ENCODE measurements around the gene OVOL3.
"Not testable (repeated sequence)": the region's sequence is repeated elsewhere in the genome, so short reads cannot be mapped to it uniquely, and the experiment has no call there.

Gene OVOL3

DNA sequence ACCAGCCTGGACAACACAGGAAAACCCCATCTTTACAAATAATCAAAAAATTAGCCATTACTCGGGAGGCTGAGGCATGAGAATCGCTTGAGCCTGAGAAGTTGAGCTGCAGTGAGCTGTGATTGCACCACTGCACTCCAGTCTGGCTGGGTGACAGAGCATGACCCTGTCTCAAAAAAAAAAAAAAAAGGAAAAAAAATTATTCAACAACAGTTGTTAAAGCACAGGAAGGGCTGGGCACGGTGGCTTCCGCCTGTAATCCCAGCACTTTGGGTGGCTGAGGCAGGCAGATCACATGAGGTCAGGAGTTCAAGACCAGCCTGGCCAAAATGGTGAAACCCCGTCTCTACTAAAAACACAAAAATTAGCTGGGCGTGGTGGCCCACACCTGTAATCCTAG, 20.3 kb downstream of the OVOL3 start:
- not testable (repeated sequence) for DNase-seq (ENCODE audit: low read depth in 2 of 2)

DNA sequence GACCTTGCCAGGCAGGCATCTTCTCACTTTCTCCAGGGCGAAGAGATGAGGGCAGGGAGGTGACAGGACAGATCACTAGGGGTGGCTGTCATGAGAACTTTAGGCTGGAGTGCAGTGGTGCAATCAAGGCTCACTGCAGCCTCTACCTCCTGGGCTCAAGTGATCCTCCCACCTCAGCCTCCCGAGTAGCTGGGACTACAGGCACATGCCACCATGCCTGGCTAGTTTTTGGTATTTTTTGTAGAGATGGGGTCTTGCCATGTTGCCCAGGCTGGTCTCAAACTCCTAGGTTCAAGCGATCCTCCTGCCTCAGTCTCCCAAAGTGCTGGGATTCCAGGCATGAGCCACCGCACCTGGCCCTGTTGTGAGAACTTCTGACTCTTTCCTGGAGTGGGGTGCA, 23.9 kb downstream of the OVOL3 start:
- DNase-seq (ENCODE audit: low read depth in 2 of 2): not testable (repeated sequence)

DNA sequence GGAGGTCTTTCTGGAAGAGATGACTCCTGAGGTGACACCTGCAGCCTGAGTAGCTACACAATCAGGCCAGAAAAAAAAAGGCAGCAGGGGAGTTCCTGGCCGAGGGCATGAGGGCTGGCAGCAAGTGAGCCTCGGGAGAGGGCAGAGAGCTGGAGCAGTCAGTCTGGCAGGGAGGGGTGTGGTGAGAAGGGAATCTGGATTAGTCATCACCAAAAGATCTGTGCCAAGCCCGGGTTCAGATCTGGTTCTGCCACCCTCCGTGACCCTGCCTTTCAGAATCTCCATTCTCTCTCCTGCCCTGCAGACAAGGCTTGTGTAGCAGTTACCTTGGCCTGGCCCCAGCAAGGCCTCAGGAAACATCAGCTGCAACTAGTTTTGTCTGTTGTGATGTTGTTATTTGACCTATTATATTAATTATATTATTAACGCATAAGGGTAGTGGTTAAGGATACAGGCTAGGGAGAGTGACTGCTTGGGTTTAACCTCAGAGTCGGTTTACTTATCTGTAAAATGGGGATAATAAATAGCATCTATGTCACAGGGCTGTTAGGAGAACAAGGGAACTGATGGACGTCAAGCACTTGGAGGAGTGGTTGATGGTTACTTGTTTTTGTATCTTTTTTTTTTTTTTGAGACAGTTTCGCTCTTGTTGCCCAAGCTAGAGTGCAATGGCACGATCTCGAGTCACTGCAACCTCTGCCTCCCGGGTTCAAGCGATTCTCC, 26.2 kb downstream of the OVOL3 start:
- DNase-seq (ENCODE audit: low read depth in 2 of 2): no peak

DNA sequence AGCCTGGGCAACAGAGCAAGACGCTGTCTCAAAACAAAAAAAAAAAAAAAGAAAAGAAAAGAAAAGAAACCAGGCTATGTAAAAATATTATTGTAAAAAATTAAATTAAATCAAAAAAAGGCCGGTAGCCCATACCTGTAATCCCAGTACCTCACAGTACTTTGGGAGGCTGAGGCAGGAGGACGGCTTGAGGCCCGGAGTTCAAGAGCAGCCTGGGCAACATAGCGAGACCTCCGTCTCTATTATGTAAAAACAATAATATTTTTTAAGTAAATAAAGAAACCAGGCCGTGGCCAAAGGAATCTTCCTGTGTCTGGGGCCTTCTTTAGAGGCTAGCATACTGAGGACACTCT, 28.2 kb downstream of the OVOL3 start:
- DNase-seq (ENCODE audit: low read depth in 2 of 2): no peak

DNA sequence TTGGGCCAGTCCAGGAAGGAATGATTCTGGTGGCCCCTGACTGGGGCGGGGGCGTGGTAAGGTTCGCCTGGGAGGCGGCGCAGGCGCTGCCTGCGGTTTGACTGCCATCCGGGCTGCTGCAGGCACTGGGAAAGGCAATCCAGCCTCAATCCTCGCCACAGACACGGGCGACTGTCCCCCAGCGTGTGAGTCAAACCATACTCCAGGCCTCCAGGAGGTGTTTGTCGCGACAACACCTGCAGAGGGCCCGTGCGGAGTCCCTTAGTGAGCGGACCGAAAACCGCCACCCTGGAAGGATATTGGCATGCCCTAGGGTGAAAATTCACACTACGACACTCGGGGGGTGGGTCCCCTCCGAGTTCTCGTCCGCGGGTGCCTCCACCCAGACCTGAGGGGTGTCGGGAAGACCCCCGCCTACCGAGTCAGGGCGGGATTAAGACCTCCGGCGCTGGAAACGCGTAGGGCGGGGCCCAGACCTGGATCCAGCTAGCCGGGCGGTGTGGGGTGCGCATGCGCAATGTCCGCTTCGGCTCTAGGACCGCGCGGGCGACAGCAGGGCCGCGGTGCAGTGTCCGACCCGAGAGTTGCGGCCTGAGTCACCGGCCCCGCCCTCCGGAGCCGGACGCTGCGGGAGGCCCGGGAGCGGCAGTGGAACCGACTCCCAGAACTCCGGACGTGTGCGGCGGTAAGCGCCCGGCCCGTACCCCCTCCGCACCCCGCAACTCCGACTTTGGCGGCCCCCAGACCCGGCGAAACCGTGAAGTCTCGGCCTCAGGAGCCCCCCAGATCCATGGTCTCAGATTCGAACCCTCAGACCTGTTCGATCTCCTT, 28.7 kb downstream of the OVOL3 start, which contains the start of gene CAPNS1:
CAPNS1 (plus strand) TSS at position 594 of the 831 bp plus-strand sequence. CDS start 946 bp downstream, outside the sequence.
- peak; percentile 82 to 93 for DNase-seq (ENCODE audit: low read depth in 2 of 2)

DNA sequence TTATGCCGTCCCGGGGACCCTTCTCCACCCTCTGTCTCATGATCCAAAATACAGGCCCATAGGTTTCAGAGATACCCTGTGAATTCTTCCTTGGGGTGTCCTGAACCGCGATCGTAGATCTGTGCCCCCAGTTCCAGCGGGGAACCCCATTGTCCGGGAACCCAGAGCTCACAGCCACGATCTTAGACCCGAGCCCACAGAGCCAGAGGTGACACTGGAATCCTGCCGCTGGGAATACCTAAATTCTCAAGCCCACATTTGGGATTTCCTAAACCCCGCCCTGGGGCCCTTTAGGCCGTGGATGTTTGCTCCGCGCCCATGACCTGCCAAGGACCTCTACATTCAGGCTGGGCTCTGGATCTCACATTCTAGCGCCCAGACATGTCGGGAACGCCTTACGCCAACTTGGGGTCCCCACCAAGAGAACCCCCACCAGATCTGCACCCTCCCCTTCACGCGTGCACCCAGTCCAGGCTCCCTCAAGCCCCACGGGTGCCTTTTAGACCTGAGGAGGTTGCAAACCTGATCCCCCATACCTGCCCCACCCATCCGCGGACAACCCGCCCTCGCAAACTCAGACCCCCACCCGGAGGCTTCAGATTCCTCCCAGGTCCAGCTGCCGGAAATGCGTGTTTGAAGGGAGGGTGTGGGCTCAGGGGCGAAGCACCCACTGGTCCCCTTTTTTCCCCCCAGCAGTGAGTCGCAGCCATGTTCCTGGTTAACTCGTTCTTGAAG, 29.5 kb downstream of the OVOL3 start:
- peak in 1 of 2 donors; percentile 14 for DNase-seq (ENCODE audit: low read depth in 2 of 2)

DNA sequence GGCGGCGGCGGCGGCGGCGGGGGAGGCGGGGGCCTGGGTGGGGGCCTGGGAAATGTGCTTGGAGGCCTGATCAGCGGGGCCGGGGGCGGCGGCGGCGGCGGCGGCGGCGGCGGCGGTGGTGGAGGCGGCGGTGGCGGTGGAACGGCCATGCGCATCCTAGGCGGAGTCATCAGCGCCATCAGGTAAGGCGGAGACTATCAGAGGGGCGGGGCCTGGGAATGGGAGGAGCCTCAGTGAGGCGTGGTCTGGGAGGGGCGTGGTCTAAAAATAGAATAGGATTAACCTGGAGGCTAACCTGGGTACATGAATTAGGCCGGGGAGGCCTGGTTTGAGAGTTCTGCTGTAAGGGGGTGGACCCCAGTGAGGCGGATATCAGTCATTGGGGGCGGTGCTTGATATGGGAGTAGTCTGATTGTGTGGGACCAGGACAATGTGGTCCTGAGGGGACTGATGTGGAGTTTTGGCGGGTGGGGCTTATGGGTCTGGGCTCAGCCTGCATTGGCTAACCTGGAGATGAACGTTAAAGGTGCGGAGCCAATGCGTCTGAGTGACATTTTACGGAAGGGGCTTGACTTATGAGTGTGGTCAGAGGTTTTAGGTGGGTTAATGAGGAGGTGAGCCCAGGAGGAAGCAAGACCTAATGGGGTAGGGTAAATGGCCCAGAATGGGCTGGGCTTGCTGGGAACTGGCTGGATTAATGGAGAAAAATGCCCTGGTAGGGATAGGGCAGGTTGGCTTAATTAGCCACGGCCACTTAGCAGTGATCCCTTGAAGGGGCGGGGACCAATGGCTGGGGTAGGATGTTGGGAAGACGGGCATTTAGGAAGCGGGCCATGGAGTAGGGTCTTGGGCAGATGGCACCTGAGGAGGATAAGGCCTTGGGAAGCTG, 30.3 kb downstream of the OVOL3 start:
- DNase-seq (ENCODE audit: low read depth in 2 of 2): peak; percentile 79 to 89

DNA sequence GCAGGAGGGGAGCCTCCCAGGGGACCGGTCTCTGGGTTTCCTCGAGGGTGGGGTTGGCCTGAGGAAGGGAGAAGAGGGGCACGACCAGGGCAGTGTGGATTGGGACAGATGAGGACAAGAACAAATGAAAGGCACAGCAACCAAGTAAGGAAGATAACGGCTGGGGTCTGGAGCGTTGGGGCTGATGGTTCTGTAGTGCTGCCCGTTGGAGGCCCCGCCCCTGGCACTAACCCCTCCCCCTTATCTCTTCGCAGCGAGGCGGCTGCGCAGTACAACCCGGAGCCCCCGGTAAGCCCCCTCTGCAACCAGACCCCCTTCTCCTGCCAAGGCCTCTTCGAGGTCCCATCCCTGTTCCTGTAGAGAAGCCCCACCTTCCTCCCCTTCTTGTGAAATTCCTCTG, 31.1 kb downstream of the OVOL3 start:
- no peak for DNase-seq (ENCODE audit: low read depth in 2 of 2)

DNA sequence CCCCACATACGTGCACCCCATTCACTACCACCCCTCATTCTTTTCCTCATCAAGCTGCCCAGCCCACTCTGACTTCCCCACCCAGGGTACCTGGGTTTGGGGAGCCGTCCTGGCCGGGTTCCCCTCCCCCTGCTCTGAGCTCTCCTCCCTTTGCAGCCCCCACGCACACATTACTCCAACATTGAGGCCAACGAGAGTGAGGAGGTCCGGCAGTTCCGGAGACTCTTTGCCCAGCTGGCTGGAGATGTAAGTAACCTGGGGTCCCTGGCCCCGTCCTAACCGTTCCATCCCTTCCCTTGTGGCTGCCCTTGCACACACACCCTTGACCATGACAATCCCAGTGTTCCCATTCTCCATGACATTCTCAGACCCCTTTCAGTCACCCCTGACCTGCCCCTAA, 31.6 kb downstream of the OVOL3 start:
- no peak for DNase-seq (ENCODE audit: low read depth in 2 of 2)

DNA sequence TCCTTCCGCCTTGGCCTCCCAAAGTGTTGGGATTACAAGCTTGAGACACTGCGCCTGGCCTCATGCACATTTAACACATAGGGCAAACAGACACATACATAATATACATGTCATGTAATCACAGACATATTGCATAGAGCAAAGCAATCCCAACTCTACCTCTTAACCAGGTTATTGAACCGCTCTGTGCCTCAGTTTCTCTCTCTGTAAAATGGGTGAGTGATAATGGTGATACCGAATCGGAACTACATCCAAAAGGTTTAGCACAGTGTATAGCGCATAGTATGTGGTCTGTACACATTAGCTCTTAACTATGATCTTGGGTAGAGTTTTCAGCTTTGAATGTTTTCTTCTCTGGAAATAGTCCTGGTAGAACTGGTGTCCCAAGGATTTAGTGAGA, 33.7 kb downstream of the OVOL3 start:
- DNase-seq (ENCODE audit: low read depth in 2 of 2): no peak

DNA sequence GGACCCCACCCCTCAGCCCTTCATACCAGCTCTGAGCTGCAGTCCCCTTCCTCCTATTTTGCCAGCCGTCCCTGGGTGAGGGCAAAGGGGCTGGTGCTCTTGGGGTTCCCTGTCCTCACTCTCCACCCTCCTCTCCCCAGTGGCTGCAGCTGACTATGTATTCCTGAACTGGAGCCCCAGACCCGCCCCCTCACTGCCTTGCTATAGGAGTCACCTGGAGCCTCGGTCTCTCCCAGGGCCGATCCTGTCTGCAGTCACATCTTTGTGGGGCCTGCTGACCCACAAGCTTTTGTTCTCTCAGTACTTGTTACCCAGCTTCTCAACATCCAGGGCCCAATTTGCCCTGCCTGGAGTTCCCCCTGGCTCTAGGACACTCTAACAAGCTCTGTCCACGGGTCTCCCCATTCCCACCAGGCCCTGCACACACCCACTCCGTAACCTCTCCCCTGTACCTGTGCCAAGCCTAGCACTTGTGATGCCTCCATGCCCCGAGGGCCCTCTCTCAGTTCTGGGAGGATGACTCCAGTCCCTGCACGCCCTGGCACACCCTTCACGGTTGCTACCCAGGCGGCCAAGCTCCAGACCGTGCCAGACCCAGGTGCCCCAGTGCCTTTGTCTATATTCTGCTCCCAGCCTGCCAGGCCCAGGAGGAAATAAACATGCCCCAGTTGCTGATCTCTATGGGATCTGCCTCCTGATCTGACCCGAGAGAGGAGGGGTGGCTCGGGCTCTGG, 38.9 kb downstream of the OVOL3 start:
- no peak for DNase-seq (ENCODE audit: low read depth in 2 of 2)

DNA sequence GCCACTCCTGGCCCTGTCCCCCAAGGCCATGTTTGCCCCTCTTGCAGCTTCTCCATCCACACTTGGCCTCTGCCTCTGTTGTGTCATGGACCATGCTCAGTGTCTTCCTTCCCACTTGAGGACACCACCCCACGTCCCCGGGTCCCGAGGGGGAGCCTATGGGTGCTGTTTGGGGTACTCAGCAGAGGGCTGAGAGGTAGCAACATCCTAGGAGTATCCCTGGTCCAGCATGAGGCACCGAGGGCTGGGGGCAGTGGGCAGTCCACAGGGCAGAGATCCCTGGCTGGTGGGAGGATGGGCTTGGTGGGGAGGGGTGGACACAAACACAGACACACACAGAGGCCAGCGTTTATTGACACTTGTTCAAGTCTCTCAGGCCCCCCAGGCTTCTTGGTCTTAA, 39.6 kb downstream of the OVOL3 start:
- no peak for DNase-seq (ENCODE audit: low read depth in 2 of 2)

DNA sequence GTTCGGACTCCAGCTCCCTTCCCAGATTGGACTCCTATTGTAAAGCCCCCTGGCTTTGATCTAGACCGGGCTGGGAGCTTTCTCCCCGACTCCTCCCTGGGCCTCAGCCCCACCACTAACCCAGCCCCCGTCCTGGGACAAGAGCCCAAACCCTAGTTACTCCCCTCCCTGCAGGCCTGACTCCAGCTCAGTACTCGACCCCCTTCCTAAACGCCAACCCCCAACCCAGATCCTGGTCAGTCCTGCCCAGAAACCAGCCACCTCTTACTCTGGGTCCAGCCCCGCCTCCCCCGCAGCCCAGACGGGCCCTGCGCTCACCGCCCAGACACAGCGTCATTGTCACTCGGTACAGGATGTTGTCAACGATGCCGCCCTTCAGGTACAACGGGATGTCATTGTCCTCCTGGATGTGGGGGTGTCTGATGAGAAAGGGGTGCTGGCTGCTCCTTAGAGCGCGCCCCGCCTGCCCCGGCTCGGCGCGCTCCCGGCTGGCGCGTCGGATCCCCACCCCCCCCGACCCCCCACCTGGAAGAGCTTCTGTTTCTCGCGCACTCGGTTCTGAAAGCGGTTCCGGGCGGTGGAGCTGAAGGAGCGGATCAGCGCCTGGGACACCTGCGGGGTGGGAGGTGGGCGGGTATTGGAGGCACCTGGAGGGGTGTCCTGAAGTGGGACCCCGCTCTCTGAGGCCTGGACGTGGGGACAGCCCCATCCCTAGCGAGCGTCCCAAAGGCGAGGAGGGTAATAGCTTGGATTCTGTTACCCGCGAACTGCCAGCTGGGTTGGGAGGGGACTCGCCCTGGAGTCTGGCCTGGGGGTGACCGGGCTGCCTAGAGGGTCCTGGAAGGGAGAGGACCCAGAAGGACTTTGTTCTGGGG, 40.4 kb downstream of the OVOL3 start:
- DNase-seq (ENCODE audit: low read depth in 2 of 2): no peak

DNA sequence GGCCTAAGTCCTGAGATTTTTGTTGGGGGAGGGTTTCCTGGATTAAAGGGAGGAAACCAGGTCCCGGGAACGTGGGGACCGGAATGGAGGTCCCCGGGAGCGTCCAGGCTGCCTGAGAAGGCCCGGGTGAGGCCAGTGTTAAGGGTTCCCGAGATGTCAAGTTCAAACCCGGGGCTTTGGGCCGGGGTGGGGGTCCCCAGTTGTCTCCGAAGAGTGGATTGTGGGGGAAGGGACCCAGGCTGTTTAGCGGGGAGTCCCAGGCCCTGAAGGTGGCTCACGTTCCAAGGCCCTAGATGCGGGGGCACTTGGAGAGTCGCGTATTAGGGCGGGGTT, 41.0 kb downstream of the OVOL3 start:
- no peak for DNase-seq (ENCODE audit: low read depth in 2 of 2)

DNA sequence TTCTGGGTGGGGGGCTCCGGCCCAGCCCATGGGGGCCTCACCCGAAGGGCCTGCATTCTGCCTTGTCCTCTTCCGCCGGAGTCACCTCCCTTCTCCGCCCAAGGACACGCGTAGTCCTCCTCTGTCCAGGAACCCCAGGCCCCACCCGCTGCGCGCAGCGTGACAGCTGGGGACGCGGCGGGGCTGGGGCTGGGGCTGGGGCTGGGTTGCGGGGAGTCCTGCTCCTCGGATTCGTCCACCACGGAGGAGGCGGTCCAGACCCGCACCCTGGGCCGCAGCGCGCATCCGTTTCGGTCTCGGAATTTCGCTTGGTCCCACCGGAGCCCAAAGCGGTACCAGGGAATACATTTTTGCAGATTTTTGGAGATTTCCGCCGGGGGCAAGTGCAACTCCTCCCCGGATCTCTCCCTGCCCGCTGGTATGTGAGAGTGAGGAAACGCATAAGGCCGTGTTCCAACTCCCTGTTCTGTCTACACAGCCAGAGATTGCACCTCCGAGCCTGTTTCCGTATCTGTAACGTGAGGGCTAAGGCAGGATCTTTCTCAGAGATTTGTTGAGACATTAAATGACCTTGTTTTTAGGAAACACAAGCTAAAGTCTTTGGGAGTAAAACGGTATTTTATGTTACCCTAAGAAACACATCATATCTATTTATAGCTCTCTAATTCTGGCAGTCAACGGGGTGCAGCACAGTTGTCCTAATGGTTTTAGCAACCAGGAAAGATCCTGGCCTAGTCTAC, 41.6 kb downstream of the OVOL3 start, which contains the start of gene COX7A1:
COX7A1 (minus strand) TSS at position 96 of the 740 bp plus-strand sequence; CDS start at position 56, 40 bp downstream.
- no peak for DNase-seq (ENCODE audit: low read depth in 2 of 2)

DNA sequence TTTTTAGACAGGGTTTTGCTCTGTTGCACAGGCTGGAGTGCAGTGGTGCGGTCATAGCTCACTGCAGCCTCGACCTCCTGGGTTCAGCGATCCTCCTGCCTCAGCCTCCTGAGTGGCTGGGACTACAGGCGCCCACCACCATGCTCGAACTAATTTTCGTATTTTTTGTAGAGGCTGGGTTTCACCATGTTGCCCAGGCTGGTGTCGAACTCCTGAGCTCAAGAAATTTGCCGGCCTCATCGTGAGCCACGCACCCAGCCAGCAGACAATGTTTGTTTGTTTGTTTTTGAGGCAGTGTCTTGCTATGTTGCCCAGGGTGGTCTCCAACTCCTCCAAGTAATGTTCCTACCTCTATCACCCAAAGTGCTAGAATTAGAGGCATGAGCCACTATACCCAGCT, 42.2 kb downstream of the OVOL3 start:
- DNase-seq (ENCODE audit: low read depth in 2 of 2): no peak

DNA sequence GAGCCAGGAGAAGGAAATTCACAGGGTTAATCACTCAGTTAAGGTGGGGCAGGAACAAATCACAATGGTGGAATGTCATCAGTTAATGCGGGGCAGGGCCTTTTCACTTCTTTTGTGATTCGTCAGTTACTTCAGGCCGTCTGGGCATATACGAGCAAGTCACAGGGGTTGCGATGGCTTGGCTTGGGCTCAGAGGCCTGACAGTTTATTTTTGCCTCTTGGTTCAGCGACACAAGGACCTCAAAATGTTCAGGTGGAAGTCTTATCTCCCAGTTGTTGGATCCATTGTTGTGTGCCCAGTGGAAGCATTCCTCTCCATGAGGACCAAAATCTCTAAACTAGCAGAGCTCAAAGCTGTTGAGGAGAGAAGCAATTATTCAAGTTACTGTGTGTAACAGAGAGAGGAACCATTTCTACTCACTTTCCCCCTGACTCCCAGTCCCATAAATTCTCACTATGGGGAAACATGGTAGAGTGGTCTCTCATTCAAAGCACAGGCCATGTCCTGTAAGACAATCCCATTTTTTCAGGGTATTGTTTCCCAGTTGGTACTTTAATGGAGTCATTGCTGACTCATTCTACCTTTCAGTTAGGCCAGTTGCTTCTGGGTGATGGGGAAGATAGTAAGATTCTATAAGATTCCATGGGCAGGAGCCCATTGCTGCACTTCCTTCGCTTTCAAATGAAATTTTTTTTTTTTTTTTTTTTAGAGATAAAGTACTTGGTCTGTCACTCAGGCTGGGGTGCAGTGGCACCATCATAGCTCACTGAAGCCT, 50.1 kb downstream of the OVOL3 start:
- no peak for DNase-seq (ENCODE audit: low read depth in 2 of 2)
